Measurements from ENCODE around the gene PPP2R5C.
"Not testable (repeated sequence)": the region's sequence is repeated elsewhere in the genome, so short reads cannot be mapped to it uniquely, and the experiment has no call there.

Gene PPP2R5C

DNA sequence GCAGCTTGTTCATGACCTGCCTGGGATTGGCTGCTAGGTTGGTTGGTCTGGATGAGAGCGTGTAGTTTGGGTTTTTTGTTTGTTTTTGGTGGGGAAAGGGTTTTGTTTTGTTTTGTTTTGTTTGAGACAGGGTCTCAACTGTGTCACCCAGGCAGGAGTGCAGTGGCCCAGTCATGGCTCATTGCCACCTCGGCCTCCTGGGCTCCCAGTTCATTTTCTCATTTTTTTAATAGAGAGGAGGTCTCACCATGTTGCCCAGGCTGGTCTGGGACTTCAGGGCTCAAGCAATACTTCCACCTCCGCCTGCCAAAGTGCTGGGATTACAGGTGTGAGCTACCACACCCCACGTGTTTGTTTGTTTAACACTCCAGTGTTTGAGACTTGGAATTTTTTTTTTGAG is 206.7 kb downstream of the PPP2R5C start:
- H3K27ac ChIP-seq = no peak overlapping the region
- H3K4me3 ChIP-seq = no peak overlapping the region
- no peak for DNase-seq (ENCODE audit: low spot score)
- TF ChIP-seq, protein P1, sequence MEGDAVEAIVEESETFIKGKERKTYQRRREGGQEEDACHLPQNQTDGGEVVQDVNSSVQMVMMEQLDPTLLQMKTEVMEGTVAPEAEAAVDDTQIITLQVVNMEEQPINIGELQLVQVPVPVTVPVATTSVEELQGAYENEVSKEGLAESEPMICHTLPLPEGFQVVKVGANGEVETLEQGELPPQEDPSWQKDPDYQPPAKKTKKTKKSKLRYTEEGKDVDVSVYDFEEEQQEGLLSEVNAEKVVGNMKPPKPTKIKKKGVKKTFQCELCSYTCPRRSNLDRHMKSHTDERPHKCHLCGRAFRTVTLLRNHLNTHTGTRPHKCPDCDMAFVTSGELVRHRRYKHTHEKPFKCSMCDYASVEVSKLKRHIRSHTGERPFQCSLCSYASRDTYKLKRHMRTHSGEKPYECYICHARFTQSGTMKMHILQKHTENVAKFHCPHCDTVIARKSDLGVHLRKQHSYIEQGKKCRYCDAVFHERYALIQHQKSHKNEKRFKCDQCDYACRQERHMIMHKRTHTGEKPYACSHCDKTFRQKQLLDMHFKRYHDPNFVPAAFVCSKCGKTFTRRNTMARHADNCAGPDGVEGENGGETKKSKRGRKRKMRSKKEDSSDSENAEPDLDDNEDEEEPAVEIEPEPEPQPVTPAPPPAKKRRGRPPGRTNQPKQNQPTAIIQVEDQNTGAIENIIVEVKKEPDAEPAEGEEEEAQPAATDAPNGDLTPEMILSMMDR (IDR thresholded peaks at IDR 0.05) = no peak

DNA sequence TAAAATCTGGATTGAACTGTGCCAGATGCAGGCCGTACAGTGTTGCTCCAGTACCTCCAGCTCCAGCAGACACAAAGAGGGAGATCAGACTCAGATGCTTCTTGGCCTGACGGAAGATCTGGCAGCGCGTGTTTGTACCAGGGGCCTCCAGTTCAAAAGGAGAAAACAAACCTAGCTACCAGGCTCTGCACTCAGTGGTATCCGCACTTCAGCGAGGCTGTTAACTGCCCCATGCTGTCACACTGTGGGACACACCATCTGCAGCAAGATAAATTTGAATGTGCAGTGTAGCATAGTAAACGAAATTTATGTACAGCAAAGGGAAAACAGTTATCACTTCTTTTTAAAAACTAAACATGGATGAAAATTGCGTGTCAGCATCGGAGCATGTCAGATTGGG is 208.0 kb downstream of the PPP2R5C start:
- TF ChIP-seq, protein P1 (IDR thresholded peaks at IDR 0.05) = no peak
- no peak for DNase-seq (ENCODE audit: low spot score)
- no peak overlapping the region for H3K4me3 ChIP-seq
- no peak overlapping the region for H3K27ac ChIP-seq

DNA sequence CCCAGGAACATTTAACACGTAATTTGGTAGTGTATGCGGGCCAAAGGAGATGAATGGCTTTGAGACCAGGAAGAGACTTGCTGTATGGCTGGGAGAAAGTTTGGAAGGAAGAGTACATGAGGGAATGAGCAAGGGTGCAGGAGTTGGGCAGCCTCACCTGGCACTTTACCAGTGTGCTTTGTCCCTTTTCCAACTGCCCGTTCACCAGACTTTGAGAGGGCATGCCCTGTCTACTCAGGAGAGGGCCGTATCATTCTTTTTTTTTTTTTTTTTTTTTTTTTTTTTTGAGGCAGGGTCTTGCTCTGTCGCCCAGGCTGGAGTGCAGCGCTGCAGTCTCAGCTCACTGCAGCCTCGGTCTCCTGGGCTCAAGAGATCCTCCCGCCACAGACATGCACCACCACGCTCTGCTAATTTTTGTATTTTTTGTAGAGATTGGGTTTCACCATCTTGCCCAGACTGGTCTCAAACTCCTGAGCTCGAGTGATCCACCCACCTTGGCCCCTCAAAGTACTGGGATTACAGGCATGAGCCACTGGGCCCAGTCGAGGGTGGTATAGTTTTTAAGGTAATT is 209.4 kb downstream of the PPP2R5C start:
- H3K4me3 ChIP-seq = no peak overlapping the region
- TF ChIP-seq, protein P1 (IDR thresholded peaks at IDR 0.05) = no peak
- no peak for DNase-seq (ENCODE audit: low spot score)
- H3K27ac ChIP-seq = no peak overlapping the region

DNA sequence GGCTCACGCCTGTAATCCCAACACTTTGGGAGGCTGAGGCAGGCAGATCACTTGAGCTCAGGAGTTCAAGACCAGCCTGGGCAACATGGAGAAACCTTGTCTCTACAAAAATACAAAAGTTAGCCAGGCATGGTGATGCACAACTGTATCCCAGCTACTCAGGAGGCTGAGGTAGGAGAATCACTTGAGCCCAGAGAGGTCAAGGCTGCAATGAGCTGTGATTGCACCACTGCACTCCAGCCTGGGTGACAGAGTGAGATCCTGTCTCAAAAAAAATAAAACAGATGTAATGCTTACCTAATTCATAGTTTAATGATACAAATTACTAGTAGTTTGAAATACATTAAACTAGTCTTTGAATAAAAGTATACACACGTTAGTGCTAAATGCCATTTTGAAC is 209.9 kb downstream of the PPP2R5C start:
- H3K27ac ChIP-seq = peak overlapping the region in 1 of 2 donors; percentile 78
- DNase-seq (ENCODE audit: low spot score); H3K4me3 ChIP-seq: not testable (repeated sequence)

DNA sequence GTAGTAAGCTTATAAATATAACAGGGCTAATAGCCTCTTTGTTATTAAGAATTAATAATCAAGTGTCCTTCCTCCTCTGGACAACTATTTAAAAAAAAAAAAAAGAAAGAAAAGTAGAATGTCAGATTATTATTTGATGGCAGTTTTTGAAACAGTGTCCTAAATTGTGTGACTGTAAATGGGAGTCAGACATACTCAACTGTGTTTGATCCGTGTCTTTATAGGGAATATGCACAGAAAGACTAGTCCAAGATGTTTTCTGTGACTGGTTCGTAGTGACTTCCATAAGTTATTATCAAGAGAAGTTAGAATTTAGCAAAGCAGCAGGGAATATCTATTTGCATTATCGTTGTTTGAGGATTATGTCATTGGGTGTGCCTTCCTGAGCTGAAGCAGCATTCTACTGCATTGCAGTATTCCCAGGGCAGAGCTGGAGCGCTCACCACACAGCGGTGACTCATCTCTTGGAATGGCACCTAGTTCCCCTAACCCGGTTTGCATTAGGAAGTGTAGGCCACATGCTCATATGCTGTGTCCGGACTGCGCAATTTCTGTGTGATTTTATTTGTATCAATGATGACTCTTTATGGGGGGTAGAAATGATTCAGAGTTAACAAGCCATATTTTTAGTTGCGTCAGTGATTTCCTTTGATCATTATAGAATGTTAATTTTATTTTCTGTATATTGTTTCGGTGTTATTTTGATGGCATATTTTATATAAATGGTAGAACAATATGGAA is 210.8 kb downstream of the PPP2R5C start:
- TF ChIP-seq, protein P1 (IDR thresholded peaks at IDR 0.05) = no peak
- peak; percentile 90 for DNase-seq (ENCODE audit: low spot score)
- peak overlapping the region; percentile 58 to 78 for H3K27ac ChIP-seq
- peak overlapping the region; percentile 43 for H3K4me3 ChIP-seq

DNA sequence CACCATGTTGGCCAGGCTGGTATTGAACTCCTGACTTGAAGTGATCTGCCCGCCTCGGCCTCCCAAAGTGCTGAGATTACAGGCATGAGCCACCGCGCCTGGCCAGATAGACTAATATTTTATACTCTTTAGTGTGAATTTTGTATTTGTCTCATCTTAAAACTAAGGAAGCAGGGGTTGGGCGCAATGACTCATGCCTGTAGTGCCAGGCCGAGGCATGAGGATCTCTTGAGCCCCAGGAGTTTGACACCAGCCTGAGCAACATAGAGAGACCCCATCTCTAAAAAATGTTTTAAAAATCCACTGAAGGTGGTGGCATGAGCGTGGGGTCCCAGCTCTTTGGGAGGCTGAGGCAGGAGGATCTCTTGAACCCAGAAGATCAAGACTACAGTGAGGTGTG is 211.8 kb downstream of the PPP2R5C start:
- peak overlapping the region; percentile 21 to 58 for H3K27ac ChIP-seq
- DNase-seq (ENCODE audit: low spot score) = no peak
- no peak overlapping the region for H3K4me3 ChIP-seq
- TF ChIP-seq, protein P1 (IDR thresholded peaks at IDR 0.05) = no peak

DNA sequence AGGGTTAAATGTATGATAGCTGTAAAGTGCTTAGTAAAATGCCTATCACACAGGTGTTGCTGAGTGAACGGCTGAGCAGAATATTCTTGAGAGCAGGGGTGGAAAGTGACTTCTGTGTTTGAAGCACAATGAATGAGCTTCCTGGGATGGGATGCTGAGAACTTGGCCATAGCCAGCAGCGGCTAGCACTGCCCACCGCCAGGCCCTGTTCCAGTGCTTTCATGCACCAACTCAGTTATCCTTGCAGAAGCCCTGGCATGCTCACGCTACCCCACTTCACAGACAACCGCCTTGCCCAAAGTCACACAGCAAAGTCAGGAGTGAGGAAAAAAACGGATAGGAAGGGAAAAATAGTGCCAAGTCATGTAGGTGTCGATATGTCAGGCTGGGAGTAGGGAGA is 213.7 kb downstream of the PPP2R5C start:
- Histone ChIP-seq H3K27ac (no peak overlapping the region), H3K4me3 (no peak overlapping the region)
- no peak for DNase-seq (ENCODE audit: low spot score)
- TF ChIP-seq, protein P1 (IDR thresholded peaks at IDR 0.05) = no peak
